Esophagus mucosa (tissue), 1 donor: ENCODE results near the gene CCDC6. TPM values are rescaled to one million over a fixed set of nuclear protein-coding genes. Genes with fewer than 3 reads are reported as not detected.
"Not testable (repeated sequence)": the region's sequence is repeated elsewhere in the genome, so short reads cannot be mapped to it uniquely, and the experiment has no call there.

Source experiments
- ATAC-seq: fragments of 200-7000 bp; cut with Tn5 transposase; one replicate; pipeline ENCODE4 v1.9.1; 2020
- total RNA-seq: library from RNA; stranded (reverse); gene quantifications from one replicate; pipeline ENCODE4 v1.2.4, GENCODE V29; 2023
- donor health status: DM: yes; HTN: yes; CAD: no.

CCDC6 gene
- total RNA-seq, 1 donor from 2014 or later = 56.8 TPM

- ATAC-seq = no peak
These were observed 26.2 kb downstream of the CCDC6 start for GRCh38 chr10:59880019-59880717.

GRCh38 chr10:59879363-59879913 is 26.9 kb downstream of the CCDC6 start:
- no peak for ATAC-seq

- no peak for ATAC-seq
These were observed 27.4 kb downstream of the CCDC6 start for GRCh38 chr10:59878915-59879314.

GRCh38 chr10:59878289-59878688 is 28.1 kb downstream of the CCDC6 start:
- no peak for ATAC-seq

GRCh38 chr10:59877191-59877671 is 29.1 kb downstream of the CCDC6 start:
- ATAC-seq = no peak

- peak; percentile 73 for ATAC-seq
These were observed 29.7 kb downstream of the CCDC6 start for GRCh38 chr10:59876695-59877094.

- ATAC-seq = not testable (repeated sequence)
These were observed 30.1 kb downstream of the CCDC6 start for GRCh38 chr10:59876208-59876607.

GRCh38 chr10:59873896-59874295 is 32.5 kb downstream of the CCDC6 start:
- no peak for ATAC-seq

- ATAC-seq = peak; percentile 48
These were observed 33.4 kb downstream of the CCDC6 start for GRCh38 chr10:59872892-59873463.

GRCh38 chr10:59870152-59870551 is 36.2 kb downstream of the CCDC6 start:
- no peak for ATAC-seq

GRCh38 chr10:59869594-59869940 is 36.8 kb downstream of the CCDC6 start:
- no peak for ATAC-seq

GRCh38 chr10:59868696-59869593 is 37.4 kb downstream of the CCDC6 start:
- peak; percentile 44 for ATAC-seq

- no peak for ATAC-seq
These were observed 38.8 kb downstream of the CCDC6 start for GRCh38 chr10:59867590-59867989.

GRCh38 chr10:59865101-59865500 is 41.3 kb downstream of the CCDC6 start:
- ATAC-seq = peak; percentile 79

GRCh38 chr10:59864141-59864962 is 42.0 kb downstream of the CCDC6 start:
- ATAC-seq = no peak

- no peak for ATAC-seq
These were observed 46.8 kb downstream of the CCDC6 start for GRCh38 chr10:59859570-59859969.

GRCh38 chr10:59857921-59858320 is 48.4 kb downstream of the CCDC6 start:
- ATAC-seq = no peak

- no peak for ATAC-seq
These were observed 49.3 kb downstream of the CCDC6 start for GRCh38 chr10:59857049-59857448.

- ATAC-seq = no peak
These were observed 50.3 kb downstream of the CCDC6 start for GRCh38 chr10:59856104-59856503.

GRCh38 chr10:59854571-59854970 is 51.8 kb downstream of the CCDC6 start:
- ATAC-seq = peak; percentile 54

- no peak for ATAC-seq
These were observed 53.7 kb downstream of the CCDC6 start for GRCh38 chr10:59852670-59853069.

- ATAC-seq = no peak
These were observed 54.5 kb downstream of the CCDC6 start for GRCh38 chr10:59851864-59852263.
